Stimulated activated CD8-positive, alpha-beta memory T cell treated with anti-CD3 and anti-CD28 coated beads, Interleukin-15, amount 100 ng/mL, for 1 hour (primary cell): ENCODE results near the gene FOXP4.

Experiments
- DNase-seq: peaks from one replicate; pipeline ENCODE4 v3.0.0-alpha.2; 2020; ENCODE audit warnings: low read depth

The FOXP4 gene

GRCh38 chr6:41547799-41548097, 1.6 kb downstream of the FOXP4 start:
- no peak for DNase-seq

DNA sequence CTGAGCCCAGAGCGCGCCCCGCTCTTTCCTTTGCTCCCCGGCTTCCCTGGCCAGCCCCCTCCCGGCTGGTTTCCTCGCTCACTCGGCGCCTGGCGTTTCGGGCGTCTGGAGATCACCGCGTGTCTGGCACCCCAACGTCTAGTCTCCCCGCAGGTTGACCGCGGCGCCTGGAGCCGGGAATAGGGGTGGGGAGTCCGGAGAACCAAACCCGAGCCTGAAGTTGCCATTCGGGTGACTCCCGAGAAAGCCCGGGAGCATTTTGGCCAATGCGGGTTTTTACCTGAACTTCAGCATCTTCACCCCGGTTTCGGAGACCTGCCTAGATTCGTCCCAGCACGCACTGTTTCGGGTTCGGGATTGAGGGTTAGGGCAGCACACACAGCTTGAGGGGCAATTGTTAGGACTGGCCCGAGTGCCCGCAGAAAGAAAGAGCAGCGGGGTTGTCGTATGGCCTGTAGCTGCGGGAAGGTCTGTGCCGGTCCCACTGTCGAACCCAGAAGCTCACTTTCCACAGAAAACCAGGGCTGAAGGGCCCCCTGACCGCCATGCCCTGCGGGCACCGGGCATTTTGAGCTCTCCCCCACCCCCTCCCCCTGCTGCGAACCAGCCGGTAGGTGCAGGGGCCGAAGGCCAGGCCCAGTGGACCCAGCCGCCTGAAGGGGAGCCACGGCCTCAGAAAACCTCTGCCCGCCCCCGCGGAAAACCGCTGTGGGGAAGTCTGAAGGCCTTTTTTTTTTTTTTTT, 2.1 kb downstream of the FOXP4 start:
- no peak for DNase-seq

DNA sequence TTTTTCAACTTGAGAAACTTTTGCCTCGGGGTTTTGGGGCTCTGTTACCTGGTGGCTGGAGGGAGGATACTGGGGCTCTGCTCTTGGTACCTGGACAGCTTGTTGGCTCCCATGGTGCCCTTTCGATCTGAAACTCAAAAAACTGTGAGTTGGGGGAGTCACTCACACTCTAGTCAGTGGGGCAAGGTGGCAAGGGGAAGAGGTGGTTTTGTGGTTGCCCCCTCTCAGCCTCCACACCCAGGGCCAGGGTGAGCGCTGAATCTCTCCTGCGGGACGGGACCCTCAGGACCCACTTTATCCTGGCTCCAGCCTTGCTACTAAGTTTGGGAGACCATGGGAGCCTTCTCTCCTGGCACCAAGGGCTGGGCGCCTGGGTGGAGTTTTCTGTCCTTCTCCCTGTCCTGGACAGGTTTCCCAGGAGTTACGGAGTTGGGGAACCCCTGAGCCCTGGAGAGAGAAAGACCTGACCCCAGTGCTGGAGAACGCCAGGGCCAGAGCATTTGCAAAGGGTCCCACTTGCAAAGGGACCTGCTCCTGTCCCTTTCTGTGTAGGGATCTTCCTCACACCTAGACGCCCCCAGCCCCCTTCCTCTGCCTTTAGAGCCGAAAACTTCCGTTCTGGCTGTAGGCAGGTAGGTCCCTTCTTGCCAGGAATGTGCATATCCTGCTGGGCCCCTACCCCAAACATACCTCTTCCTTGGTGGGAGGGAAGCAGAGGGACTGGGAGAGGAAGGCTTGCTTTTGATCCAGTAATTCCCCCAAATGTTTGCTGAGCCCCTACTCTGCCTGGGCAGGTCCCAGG, 2.9 kb downstream of the FOXP4 start:
- no peak for DNase-seq

DNA sequence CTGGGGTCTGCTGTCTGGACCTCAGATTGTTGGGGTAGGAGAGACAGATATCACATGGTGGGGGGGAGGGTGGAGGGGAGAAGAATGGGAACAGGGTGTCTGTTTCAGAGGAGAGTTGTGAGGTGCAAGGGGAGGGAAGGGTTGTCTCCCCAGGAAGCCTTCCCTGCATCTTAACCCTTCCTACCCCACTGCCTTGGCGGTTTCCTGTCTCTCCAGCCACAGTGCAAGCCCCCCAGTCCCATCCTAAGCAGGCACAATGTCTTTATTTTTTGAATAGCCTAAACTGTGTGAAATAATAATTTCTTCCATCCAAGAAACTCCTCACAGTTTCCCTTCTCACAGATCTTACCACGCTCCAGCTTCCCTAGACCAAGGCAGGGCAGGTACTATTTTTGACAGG, 3.5 kb downstream of the FOXP4 start:
- no peak for DNase-seq

DNA sequence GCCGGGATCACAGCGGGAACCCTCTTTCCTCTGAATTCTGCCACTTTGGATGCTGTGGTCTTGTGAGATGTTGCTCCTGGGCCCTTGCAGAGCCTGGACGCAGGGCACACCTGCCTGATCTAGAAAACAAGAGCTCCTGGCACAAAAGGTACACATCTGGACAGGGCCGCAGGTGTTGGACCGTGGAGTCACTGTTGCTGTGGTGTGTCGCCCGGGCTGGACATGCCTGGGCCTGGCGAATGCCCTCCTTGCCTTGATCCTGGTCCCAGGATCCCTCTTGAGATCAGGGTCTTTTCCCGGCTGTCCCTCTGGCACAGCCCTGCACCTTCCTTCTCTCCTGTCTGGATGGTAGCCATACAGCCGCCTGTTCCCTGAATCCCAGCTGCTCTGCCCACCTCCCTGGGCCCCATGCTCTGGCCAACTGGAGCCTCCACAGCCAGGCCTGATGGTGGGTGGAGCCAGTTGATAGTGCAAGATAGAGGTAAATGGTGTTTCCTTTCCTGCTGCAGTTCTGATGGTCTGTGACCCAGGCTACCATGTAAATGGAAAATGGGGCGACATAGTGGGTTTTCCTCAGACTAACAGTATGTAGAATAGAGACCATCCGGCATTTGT, 5.0 kb downstream of the FOXP4 start:
- no peak for DNase-seq

DNA sequence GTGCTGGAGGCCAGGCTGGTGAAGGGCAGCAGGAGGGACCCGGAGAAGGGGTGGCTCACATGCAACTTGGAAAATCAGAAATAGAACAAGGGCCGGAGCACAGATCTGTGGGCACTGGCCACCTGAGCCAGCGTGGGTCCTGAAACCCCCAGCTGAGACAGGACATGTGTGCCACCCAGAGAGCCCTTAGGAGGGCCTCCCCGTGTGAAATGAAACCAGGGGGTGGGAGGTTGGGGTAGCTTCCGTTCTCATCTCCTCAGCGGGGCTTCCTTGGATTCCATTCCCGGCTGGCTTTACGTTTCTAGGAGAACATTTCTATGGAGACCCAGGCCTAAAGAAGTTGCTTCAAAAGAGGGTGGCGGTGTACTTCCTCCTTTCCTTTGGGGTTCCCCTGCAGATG, 5.7 kb downstream of the FOXP4 start:
- DNase-seq = no peak

- no peak for DNase-seq
These were observed 6.5 kb downstream of the FOXP4 start for GRCh38 chr6:41552723-41553122.

- no peak for DNase-seq
These were observed 7.3 kb downstream of the FOXP4 start for GRCh38 chr6:41553405-41553999.

DNA sequence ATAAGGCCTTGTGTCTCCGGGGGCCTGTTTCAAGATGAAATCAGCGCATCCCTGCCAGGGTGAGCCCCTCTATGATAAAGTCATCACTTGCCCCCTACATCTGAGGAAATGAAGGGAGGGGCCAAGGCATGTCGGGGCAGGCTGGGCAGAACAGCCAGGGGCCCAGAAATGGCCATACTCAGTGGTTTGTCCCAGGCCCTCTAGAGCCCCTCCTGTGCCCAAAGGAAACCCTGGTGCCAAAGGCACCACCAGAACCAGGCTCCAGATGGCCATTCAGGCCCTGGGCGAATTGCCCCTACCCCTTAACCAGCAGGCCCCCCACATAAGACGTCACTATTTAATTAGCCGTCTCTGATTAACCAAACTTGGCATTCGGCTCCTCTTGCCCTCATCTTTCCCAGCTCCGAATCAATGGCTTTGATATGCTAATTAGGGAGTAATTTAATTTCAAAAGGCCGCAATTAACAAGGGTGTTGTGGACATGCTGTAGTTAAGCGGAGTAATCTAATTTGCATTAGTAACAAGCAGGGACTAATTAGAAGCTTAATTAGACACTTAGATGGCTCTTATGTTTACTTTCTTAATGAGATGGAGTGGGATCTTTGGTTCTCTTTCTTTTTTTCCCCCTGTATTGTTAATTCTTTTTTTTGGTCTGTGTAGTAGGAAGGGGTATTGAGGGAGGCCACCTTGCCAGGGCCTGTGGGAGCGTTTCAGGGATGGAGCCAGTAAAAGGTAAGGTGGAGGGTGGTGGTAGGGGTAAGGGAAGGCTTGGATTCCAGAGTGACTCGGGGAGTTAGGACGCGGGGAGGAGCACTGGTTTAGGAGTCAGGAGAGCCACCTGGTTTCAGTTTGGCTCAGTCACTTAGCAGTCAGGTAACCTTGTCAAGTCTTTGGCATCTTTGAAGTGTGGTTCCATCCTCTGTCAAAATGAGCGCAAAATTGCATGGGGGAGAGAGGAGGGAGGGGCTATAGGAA, 9.4 kb downstream of the FOXP4 start:
- no peak for DNase-seq

DNA sequence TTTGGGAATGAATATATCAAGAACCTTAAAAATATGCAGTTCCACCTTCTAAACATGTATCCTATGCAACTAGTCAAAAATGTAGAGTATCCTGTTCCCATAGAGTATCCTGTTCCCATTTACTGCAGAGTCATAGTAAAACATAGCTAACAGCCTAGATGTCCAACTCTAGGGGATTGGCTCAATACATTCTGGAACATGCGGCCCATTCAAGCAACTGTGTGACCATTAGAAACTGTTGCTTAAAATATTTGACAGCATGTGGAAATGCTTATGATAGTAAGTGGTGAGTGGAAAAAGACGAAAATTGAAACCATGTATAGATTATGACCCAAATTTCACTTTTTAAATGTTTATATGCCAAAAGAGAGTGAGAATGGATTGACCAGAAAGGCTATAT, 11.2 kb downstream of the FOXP4 start:
- no peak for DNase-seq

DNA sequence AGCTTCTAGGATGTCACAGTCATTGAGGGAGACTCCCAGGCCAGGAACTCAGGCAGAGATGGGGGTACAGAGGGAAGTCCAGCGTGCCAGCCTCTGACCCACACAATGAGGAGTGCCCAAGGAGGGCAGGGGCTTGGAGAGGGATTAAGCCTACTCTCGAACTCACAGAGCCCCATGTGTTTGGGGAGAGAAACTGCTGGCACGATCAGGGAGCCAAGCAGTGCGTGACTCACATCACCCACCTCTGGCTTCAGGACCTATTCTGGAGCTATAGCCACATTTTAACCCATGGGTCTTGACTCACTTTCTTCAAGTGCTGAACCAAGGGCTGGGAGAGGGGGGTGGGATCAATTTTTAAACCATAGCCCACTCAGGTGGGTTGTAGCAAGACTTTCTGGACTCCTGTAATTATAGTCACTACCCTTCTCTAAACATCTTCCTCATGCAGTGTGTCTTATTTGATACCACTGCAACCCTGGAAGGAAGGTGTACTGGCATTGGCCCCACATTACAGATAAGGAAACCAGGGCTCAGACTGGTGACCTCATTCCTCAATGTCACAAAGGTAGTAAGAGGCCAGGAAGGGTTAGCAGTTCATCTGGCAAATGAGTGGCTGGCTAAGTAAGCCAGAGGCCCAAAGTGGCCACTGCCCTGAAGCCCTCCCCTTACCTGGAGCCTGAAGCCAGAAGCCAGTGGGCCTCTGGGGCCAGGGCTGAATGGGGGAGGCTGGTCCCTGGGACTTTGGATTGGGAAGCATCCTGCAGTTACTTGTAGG, 12.0 kb downstream of the FOXP4 start:
- no peak for DNase-seq

DNA sequence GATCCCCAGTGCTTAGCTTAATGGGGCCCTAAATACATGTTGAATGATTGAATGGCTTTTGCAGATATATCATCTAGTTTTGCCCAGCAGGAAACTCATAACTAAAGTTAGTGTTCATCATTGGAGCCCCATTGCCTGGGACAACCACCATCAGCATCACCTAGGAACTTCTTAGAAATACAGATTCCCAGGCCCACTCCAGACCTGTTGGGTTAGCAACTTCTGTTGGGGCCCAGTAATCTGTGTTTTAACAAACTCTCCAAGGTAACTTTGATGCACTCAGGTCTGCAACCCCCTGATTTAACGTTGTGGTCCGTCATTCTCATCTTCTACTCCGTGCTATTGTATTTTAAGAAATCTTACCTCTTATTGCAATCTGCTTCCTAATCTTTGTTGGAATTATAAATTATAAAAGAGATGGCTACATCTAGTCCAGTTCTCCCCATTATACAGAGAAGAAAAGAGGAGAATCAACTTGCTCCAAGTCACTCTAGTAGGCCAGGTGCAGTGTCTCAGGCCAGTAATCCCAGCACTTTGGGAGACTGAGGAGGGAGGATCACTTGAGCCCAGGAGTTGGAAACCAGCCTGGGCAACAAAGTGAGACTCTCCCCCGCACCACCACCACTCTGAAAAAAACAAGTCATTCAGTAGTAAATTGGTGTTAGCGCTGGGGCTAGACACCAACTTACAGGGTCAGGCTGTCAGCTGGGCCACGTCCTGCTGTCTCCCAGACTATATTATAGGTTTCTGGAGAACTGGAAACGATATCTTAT, 13.7 kb downstream of the FOXP4 start:
- no peak for DNase-seq

GRCh38 chr6:41560431-41561192, 14.4 kb downstream of the FOXP4 start:
- peak; percentile 66 for DNase-seq

DNA sequence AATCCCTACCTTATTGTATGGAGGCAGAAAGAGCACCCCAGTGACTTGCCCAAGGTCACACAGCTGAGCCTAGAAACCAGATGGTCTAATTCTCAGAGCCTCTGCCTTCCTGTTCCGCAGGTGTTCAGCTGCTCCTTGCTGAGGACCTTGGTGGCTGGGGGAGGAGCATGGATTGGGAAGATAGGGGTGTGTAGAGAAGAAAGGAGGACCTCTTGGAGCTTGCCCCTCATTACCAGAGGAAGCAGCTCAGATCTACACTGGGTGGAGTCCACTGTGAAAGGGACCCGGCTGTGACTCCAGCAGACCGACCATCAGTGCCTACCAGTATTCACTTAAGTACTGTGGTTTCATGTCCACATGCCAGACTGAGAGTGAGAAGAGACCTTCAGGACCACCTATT, 15.2 kb downstream of the FOXP4 start:
- DNase-seq = no peak

- DNase-seq = no peak
These were observed 16.0 kb downstream of the FOXP4 start for GRCh38 chr6:41561931-41562911.

DNA sequence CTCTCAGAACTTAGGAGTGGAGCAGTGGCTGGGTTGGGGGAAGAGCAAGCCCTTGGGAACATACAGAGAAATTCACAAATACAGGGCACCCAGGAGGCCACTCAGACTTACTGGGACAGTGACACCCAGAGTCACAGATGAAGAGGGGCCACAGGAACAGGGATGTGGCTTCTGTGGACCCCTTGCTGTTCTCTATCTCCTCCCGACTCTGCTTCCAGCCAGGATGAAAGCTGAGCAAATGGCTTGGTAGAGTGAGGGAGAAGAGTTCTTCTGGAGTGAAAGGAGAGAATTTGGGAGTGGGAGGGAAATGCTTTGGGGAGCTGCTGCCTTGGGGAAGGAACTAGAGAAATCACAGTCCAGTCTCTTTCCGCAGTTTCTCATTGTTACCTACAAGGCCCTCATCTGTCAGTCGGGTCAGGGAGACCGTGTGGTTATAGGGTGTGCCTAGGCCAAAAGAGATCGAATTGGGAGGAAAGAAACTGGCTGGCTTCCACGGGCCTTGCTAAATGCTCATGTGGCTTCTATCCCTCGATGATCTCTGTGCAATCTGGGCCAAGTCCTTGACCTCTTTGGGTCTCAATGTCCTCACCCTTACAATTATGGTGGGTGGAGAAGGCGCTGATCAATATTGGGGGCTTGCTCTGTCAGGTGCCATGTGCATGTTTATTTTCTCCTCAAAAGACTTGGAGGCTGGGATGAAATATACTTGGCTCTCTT, 17.0 kb downstream of the FOXP4 start:
- no peak for DNase-seq

GRCh38 chr6:41564448-41565142, 18.4 kb downstream of the FOXP4 start:
- no peak for DNase-seq
